Activated CD8-positive, alpha-beta memory T cell treated with anti-CD3 and anti-CD28 coated beads for 48 hours (primary cell): ENCODE measurements around the gene VIPR2.

ENCODE experiments used
- DNase-seq, 3 experiments: peaks; one replicate each; pipeline ENCODE4 v3.0.0-alpha.2; 2020; ENCODE audit warnings: low read depth in 2 of 3, low spot score in 2 of 3

The VIPR2 gene

GRCh38 chr7:159028508-159029401, 115.9 kb downstream of the VIPR2 start:
- DNase-seq: no peak

- DNase-seq: no peak
These were observed 116.7 kb downstream of the VIPR2 start for GRCh38 chr7:159027789-159028507.

- no peak for DNase-seq
These were observed 117.4 kb downstream of the VIPR2 start for GRCh38 chr7:159027056-159027788.

- no peak for DNase-seq
These were observed 118.2 kb downstream of the VIPR2 start for GRCh38 chr7:159026271-159027055.

- DNase-seq: no peak
These were observed 119.4 kb downstream of the VIPR2 start for GRCh38 chr7:159025161-159025779.

GRCh38 chr7:159024280-159024951, 120.3 kb downstream of the VIPR2 start:
- DNase-seq: no peak

GRCh38 chr7:159023746-159024145, 120.9 kb downstream of the VIPR2 start:
- no peak for DNase-seq

- no peak for DNase-seq
These were observed 121.5 kb downstream of the VIPR2 start for GRCh38 chr7:159023206-159023605.

- DNase-seq: no peak
These were observed 122.3 kb downstream of the VIPR2 start for GRCh38 chr7:159022238-159022993.

- DNase-seq: no peak
These were observed 123.7 kb downstream of the VIPR2 start for GRCh38 chr7:159020987-159021386.

GRCh38 chr7:159019111-159019510, 125.6 kb downstream of the VIPR2 start:
- DNase-seq: no peak

GRCh38 chr7:159017741-159018140, 126.9 kb downstream of the VIPR2 start:
- no peak for DNase-seq

- DNase-seq: no peak
These were observed 127.5 kb downstream of the VIPR2 start for GRCh38 chr7:159017210-159017609.

GRCh38 chr7:159016591-159016990, 128.1 kb downstream of the VIPR2 start:
- DNase-seq: no peak

- no peak for DNase-seq
These were observed 128.9 kb downstream of the VIPR2 start for GRCh38 chr7:159015454-159016410.

GRCh38 chr7:159015081-159015453, 129.6 kb downstream of the VIPR2 start:
- DNase-seq: no peak

- DNase-seq: no peak
These were observed 130.2 kb downstream of the VIPR2 start for GRCh38 chr7:159014297-159015062.
